Panc1 (cell line): ENCODE data around the gene WDFY1.

ENCODE experiments used
- TF ChIP-seq, protein P1 (sequence below): fragments of 450-650 bp; IDR thresholded peaks from 2 replicates; pipeline ENCODE4 v1.5.1; 2017; ENCODE audit warnings: mild to moderate bottlenecking
- TF ChIP-seq, protein P2 (sequence below), 2 experiments: IDR thresholded peaks; 2 replicates each; pipeline ENCODE4 v1.6.1; 2011 to 2012; ENCODE audit warnings: low read depth in 2 of 2, control low read depth in 1 of 2, low read length in 1 of 2, mild to moderate bottlenecking in 1 of 2, moderate library complexity in 1 of 2; ENCODE audit not compliant: insufficient read depth in 1 of 2

DNA sequence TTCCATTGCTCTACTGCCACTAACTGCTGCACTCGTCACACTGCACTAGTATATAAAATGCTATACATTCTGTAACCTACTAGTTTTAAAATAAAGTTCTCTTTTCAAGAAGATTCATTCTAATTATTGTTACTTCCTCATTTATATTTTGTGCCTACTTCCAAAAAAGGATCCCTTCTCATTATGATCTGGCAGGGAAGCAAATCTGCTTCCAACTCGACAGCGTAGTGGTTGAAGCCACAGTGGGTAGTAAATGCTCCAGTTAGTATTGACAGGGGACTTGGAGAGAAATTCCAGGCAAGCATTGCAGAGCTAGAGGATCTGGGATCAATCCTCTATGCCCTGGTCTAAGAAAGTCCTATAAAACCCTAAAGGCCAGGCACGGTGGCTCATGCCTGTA is 54.4 kb downstream of the WDFY1 start:
- TF ChIP-seq, protein P1, sequence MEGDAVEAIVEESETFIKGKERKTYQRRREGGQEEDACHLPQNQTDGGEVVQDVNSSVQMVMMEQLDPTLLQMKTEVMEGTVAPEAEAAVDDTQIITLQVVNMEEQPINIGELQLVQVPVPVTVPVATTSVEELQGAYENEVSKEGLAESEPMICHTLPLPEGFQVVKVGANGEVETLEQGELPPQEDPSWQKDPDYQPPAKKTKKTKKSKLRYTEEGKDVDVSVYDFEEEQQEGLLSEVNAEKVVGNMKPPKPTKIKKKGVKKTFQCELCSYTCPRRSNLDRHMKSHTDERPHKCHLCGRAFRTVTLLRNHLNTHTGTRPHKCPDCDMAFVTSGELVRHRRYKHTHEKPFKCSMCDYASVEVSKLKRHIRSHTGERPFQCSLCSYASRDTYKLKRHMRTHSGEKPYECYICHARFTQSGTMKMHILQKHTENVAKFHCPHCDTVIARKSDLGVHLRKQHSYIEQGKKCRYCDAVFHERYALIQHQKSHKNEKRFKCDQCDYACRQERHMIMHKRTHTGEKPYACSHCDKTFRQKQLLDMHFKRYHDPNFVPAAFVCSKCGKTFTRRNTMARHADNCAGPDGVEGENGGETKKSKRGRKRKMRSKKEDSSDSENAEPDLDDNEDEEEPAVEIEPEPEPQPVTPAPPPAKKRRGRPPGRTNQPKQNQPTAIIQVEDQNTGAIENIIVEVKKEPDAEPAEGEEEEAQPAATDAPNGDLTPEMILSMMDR = no peak
- TF ChIP-seq, protein P2, sequence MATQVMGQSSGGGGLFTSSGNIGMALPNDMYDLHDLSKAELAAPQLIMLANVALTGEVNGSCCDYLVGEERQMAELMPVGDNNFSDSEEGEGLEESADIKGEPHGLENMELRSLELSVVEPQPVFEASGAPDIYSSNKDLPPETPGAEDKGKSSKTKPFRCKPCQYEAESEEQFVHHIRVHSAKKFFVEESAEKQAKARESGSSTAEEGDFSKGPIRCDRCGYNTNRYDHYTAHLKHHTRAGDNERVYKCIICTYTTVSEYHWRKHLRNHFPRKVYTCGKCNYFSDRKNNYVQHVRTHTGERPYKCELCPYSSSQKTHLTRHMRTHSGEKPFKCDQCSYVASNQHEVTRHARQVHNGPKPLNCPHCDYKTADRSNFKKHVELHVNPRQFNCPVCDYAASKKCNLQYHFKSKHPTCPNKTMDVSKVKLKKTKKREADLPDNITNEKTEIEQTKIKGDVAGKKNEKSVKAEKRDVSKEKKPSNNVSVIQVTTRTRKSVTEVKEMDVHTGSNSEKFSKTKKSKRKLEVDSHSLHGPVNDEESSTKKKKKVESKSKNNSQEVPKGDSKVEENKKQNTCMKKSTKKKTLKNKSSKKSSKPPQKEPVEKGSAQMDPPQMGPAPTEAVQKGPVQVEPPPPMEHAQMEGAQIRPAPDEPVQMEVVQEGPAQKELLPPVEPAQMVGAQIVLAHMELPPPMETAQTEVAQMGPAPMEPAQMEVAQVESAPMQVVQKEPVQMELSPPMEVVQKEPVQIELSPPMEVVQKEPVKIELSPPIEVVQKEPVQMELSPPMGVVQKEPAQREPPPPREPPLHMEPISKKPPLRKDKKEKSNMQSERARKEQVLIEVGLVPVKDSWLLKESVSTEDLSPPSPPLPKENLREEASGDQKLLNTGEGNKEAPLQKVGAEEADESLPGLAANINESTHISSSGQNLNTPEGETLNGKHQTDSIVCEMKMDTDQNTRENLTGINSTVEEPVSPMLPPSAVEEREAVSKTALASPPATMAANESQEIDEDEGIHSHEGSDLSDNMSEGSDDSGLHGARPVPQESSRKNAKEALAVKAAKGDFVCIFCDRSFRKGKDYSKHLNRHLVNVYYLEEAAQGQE (IDR thresholded peaks at IDR 0.05; ENCODE audit: insufficient read depth in 1 of 2, low read depth in 2 of 2, low read length in 1 of 2) = no peak
